Neural cell (in vitro differentiated cells): Measurements from ENCODE around the gene MYCN. TPM values are rescaled to one million over a fixed set of nuclear protein-coding genes. Genes with fewer than 3 reads are reported as not detected.
"Not testable (repeated sequence)": the region's sequence is repeated elsewhere in the genome, so short reads cannot be mapped to it uniquely, and the experiment has no call there.

Source experiments
- H2AFZ ChIP-seq: fragments of 200-600, 300-800 bp; sonication (generic), shearing (Covaris generic); 2 replicates; pipeline ENCODE4 v1.6.0; 2014; ENCODE audit warnings: low read depth, mild to moderate bottlenecking, antibody characterized with exemption, low read length, moderate library complexity
- H3F3A ChIP-seq: fragments of 200-600 bp; shearing (Covaris generic); 2 replicates; pipeline ENCODE4 v1.6.1; 2016; ENCODE audit warnings: mild to moderate bottlenecking, moderate library complexity, mixed read lengths, antibody characterized with exemption, low read length; ENCODE audit not compliant: insufficient read depth, poor library complexity, severe bottlenecking
- H3K27ac ChIP-seq: fragments of 200-600, 300-800 bp; sonication (generic), shearing (Covaris generic); 2 replicates; pipeline ENCODE4 v1.5.1; 2014; ENCODE audit warnings: mild to moderate bottlenecking, low read length, moderate library complexity
- H3K27me3 ChIP-seq: fragments of 300-800, 200-600 bp; sonication (generic), shearing (Covaris generic); 2 replicates; pipeline ENCODE4 v1.6.0; 2014; ENCODE audit warnings: mild to moderate bottlenecking, low read depth, low read length, moderate library complexity; ENCODE audit not compliant: insufficient read depth
- H3K36me3 ChIP-seq: fragments of 300-800, 200-600 bp; sonication (generic), shearing (Covaris generic); 2 replicates; pipeline ENCODE4 v1.5.1; 2014; ENCODE audit warnings: mild to moderate bottlenecking, antibody characterized with exemption, low read length, moderate library complexity; ENCODE audit not compliant: insufficient read depth
- H3K4me2 ChIP-seq: fragments of 300-800, 200-600 bp; sonication (generic), shearing (Covaris generic); 2 replicates; pipeline ENCODE4 v1.6.0; 2014; ENCODE audit warnings: mild to moderate bottlenecking, low read length
- H3K4me3 ChIP-seq: fragments of 300-800, 200-600 bp; sonication (generic), shearing (Covaris generic); 2 replicates; pipeline ENCODE4 v1.5.1; 2014; ENCODE audit warnings: mild to moderate bottlenecking, low read length, moderate library complexity
- H3K79me2 ChIP-seq: fragments of 200-600 bp; shearing (Covaris generic); replicated peaks from 2 replicates; pipeline ENCODE4 v1.6.0; 2014; ENCODE audit warnings: mild to moderate bottlenecking, low read length, moderate library complexity; ENCODE audit not compliant: insufficient read depth
- H3K9ac ChIP-seq: fragments of 300-800, 200-600 bp; sonication (generic), shearing (Covaris generic); 2 replicates; pipeline ENCODE4 v1.6.1; 2016; ENCODE audit warnings: mild to moderate bottlenecking, low read length, mixed read lengths
- H3K9me2 ChIP-seq: fragments of 200-600 bp; shearing (Covaris generic); 2 replicates; pipeline ENCODE4 v1.6.1; 2016; ENCODE audit warnings: mild to moderate bottlenecking, low read length, mixed read lengths; ENCODE audit not compliant: insufficient read depth
- H3K9me3 ChIP-seq: fragments of 200-600, 300-800 bp; sonication (generic), shearing (Covaris generic); 2 replicates; pipeline ENCODE4 v1.6.1; 2016; ENCODE audit warnings: mild to moderate bottlenecking, mixed run types, low read length, moderate library complexity, mixed read lengths
- H4K20me1 ChIP-seq: fragments of 200-600 bp; shearing (Covaris generic); 2 replicates; pipeline ENCODE4 v1.6.1; 2016; ENCODE audit warnings: mild to moderate bottlenecking, mixed run types; ENCODE audit not compliant: insufficient read depth
- CTCF ChIP-seq: fragments of 450-650 bp; IDR thresholded peaks from 2 replicates; pipeline ENCODE4 v1.5.1; 2014; ENCODE audit warnings: antibody characterized with exemption, mild to moderate bottlenecking, moderate library complexity; ENCODE audit not compliant: poor library complexity, severe bottlenecking
- EP300 ChIP-seq: fragments of 450-650 bp; conservative IDR thresholded peaks from 2 replicates; pipeline ENCODE4 v1.6.1; 2014; ENCODE audit warnings: antibody characterized with exemption, mild to moderate bottlenecking, moderate library complexity; ENCODE audit not compliant: poor library complexity, severe bottlenecking
- EZH2 ChIP-seq: fragments of 200-600, 300-800 bp; shearing (Covaris generic), sonication (generic); IDR thresholded peaks from 2 replicates; pipeline ENCODE4 v1.6.1; 2014; ENCODE audit warnings: antibody characterized with exemption, low read length, borderline replicate concordance, mild to moderate bottlenecking; ENCODE audit not compliant: insufficient read depth, poor library complexity, severe bottlenecking
- MXI1 ChIP-seq: fragments of 450-650 bp; conservative IDR thresholded peaks from 2 replicates; pipeline ENCODE4 v1.6.1; 2014; ENCODE audit warnings: antibody characterized with exemption, mild to moderate bottlenecking; ENCODE audit not compliant: poor library complexity, severe bottlenecking
- POLR2AphosphoS5 ChIP-seq: IDR thresholded peaks from 2 replicates; pipeline ENCODE4 v1.6.1; 2012
- RAD21 ChIP-seq: fragments of 450-650 bp; conservative IDR thresholded peaks from 2 replicates; pipeline ENCODE4 v1.6.1; 2014; ENCODE audit warnings: antibody characterized with exemption, mild to moderate bottlenecking, moderate library complexity
- REST ChIP-seq: IDR thresholded peaks from 2 replicates; pipeline ENCODE4 v1.6.1; 2012; ENCODE audit warnings: borderline replicate concordance
- SMC3 ChIP-seq: fragments of 450-650 bp; conservative IDR thresholded peaks from 2 replicates; pipeline ENCODE4 v1.6.1; 2014; ENCODE audit warnings: antibody characterized with exemption, mild to moderate bottlenecking, moderate library complexity; ENCODE audit not compliant: poor library complexity
- TAF1 ChIP-seq: IDR thresholded peaks from 2 replicates; pipeline ENCODE4 v1.6.1; 2012; ENCODE audit warnings: low read depth
- polyA plus RNA-seq: library from polyadenylated mRNA; depleted of rRNA; stranded (reverse); fragments of >200 nt; gene quantifications from 2 replicates; pipeline ENCODE4 v1.2.3, GENCODE V29; 2014

MYCN gene
- polyA plus RNA-seq, 1 donor from 2014 or later: 25.1 TPM

- Histone ChIP-seq H3F3A (no peaks in the 10 kb centered on the region), H3K27ac (no peak overlapping the region), H3K4me2 (no peak overlapping the region), H3K79me2 (no peaks in the 10 kb centered on the region), H3K9me3 (no peaks in the 10 kb centered on the region), H4K20me1 (no peaks in the 10 kb centered on the region), H3K4me3 (no peak overlapping the region), H3K36me3 (no peaks in the 10 kb centered on the region), H2AFZ (no peak overlapping the region), H3K9me2 (no peaks in the 10 kb centered on the region), H3K9ac (no peak overlapping the region), H3K27me3 (no peaks in the 10 kb centered on the region)
- TF ChIP-seq POLR2AphosphoS5 (no peak), EZH2 (no peak), RAD21 (no peak), REST (no peak), MXI1 (no peak), CTCF (no peak), TAF1 (no peak), SMC3 (no peak), EP300 (no peak)
Observed at GRCh38 chr2:15909157-15909556, 31.2 kb upstream of the MYCN start.

GRCh38 chr2:15909736-15910135 lies 30.6 kb upstream of the MYCN start:
- no peak overlapping the region for H3K4me3 ChIP-seq
- TF ChIP-seq EP300: no peak
- H3K9me3 ChIP-seq: no peaks in the 10 kb centered on the region
- no peak overlapping the region for H3K27ac ChIP-seq
- H3K9ac ChIP-seq: no peak overlapping the region
- no peaks in the 10 kb centered on the region for H4K20me1 ChIP-seq
- H3K27me3 ChIP-seq: no peaks in the 10 kb centered on the region
- H3F3A ChIP-seq: no peaks in the 10 kb centered on the region
- H3K79me2 ChIP-seq: no peaks in the 10 kb centered on the region
- no peak overlapping the region for H3K4me2 ChIP-seq
- no peaks in the 10 kb centered on the region for H3K9me2 ChIP-seq
- H2AFZ ChIP-seq: no peak overlapping the region
- no peaks in the 10 kb centered on the region for H3K36me3 ChIP-seq

GRCh38 chr2:15911270-15911669 lies 29.1 kb upstream of the MYCN start:
- H3K36me3 ChIP-seq, H3K27ac ChIP-seq, H3K4me3 ChIP-seq, H2AFZ ChIP-seq, H3K9me3 ChIP-seq, H3K9ac ChIP-seq, H3K27me3 ChIP-seq, H4K20me1 ChIP-seq, H3K79me2 ChIP-seq, H3F3A ChIP-seq, H3K4me2 ChIP-seq, H3K9me2 ChIP-seq: not testable (repeated sequence)
